Upper lobe of right lung (tissue), 1 donor: ENCODE results near the gene PDHX. TPM values are rescaled to one million over a fixed set of nuclear protein-coding genes. Genes with fewer than 3 reads are reported as not detected.
"Not testable (repeated sequence)": the region's sequence is repeated elsewhere in the genome, so short reads cannot be mapped to it uniquely, and the experiment has no call there.

ENCODE experiments used
- ATAC-seq: fragments of 200-7000 bp; cut with Tn5 transposase; one replicate; pipeline ENCODE4 v1.9.1; 2020; ENCODE audit warnings: mild to moderate bottlenecking, moderate library complexity
- DNase-seq: peaks from one replicate; pipeline ENCODE4 v3.0.0-alpha.2; 2020
- H3K27ac ChIP-seq: fragments of 200-600 bp; one replicate; pipeline ENCODE4 v1.8.0; 2022
- H3K27me3 ChIP-seq: fragments of 200-600 bp; one replicate; pipeline ENCODE4 v1.8.0; 2022; ENCODE audit warnings: mild to moderate bottlenecking
- H3K36me3 ChIP-seq: fragments of 200-600 bp; one replicate; pipeline ENCODE4 v1.8.0; 2022
- H3K4me1 ChIP-seq: fragments of 200-600 bp; one replicate; pipeline ENCODE4 v1.8.0; 2022
- H3K4me3 ChIP-seq: fragments of 200-600 bp; one replicate; pipeline ENCODE4 v1.8.0; 2022; ENCODE audit warnings: mild to moderate bottlenecking
- H3K9me3 ChIP-seq: fragments of 200-600 bp; one replicate; pipeline ENCODE4 v1.8.0; 2022
- CTCF ChIP-seq: fragments of 200-600 bp; IDR thresholded peaks from one replicate; pipeline ENCODE4 v1.8.0; 2022; ENCODE audit warnings: antibody characterized with exemption
- intact Hi-C: fragments of 100-400 bp; cut with DNase I; formaldehyde crosslinking; loops from one replicate; pipeline ENCODE4 v1.11.0; 2022
- total RNA-seq: library from RNA; stranded (reverse); fragmentation: NEBNext Ultra II Directional; extraction: Animal tissue kit (Norgen Biotek cat#: 25700); gene quantifications from one replicate; pipeline ENCODE4 v1.2.1, GENCODE V29; 2021
- donor health status: DM: no; HTN: yes; CAD: no; lungs with severe emphysema.

The PDHX gene
- total RNA-seq, 1 donor from 2014 or later = 40.8 TPM

DNA sequence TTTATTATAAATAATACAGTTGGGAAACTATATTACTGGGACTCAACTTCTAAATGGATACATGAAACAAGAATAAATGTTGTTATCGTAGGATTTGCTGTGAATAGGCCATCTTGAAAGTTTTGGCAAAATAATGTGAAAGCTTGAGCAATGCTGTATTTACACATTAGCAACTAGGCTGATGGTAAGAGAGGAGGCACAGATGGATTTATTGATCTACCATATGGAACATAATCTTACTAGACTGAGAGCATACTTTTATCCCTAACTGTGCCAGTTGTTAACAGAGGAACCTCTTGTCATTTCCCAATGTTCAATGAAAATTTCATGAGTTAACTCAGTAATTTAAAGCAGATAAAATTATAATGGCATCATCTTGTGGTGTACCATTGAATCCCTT, 23.0 kb upstream of the PDHX start:
- Histone ChIP-seq H3K4me3 (no peak overlapping the region), H3K27ac (no peak overlapping the region), H3K9me3 (no peaks in the 10 kb centered on the region), H3K27me3 (no peaks in the 10 kb centered on the region), H3K36me3 (no peaks in the 10 kb centered on the region), H3K4me1 (no peaks in the 10 kb centered on the region)
- DNase-seq (no peak), ATAC-seq (no peak)
- intact Hi-C loops = loop anchor here (10.0 kb wide), 1 partner anchor 309 kb away; no protein-coding TSS in a partner anchor
- TF ChIP-seq CTCF = no peak

DNA sequence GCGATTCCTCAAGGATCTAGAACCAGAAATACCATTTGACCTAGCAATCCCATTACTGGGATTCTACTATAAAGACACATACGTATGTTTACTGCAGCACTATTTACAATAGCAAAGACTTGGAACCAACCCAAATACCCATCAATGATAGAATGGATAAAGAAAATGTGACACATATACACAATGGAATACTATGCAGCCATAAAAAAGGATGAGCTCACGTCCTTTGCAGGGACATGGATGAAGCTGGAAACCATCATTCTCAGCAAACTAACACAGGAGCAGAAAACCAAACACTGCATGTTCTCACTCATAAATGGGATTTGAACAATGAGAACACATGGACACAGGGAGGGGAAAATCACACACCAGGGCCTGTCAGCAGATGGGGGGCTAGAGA, 20.2 kb upstream of the PDHX start:
- intact Hi-C loops = loop anchor here (10.0 kb wide), 1 partner anchor 311 kb away; no protein-coding TSS in a partner anchor
- H3K9me3 ChIP-seq = peaks cover 18% of the 10 kb centered on the region
- not testable (repeated sequence) for H3K27me3 ChIP-seq, ATAC-seq, H3K4me3 ChIP-seq, H3K36me3 ChIP-seq, H3K27ac ChIP-seq, DNase-seq, H3K4me1 ChIP-seq

DNA sequence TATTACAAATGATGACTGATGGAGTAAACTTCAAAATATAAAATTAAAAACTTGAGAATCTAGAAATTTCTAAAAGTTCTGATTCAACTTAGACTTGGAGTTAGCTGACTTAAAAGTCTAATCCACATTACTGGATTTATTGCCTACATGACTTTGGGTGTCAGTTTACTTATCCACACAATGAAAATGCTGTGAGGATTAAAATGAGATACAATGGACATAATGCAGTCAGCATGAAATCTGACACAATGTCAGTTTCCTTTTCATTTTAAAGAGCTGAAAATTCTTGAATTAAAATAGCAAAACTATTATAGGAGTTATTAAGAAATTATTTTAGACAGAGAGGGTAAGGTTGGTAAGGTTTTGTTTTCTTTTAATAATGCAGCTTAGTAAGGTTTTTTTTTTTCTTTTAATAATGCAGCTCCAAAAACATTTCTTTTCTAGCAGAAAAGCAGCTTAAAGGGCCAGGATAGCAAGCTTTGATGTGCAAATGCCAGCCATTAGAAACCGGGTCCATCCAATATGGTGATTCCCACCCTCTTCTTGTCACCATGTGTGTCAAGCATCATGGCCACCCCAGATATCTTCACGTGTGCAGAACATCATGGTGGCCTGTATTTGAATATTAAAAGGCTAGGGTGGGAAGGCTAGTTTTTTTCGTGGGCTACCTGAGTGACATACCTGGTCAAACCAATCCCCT, 19.1 kb upstream of the PDHX start:
- H3K4me1 ChIP-seq = no peaks in the 10 kb centered on the region
- ATAC-seq (no peak), DNase-seq (no peak)
- H3K27me3 ChIP-seq = no peaks in the 10 kb centered on the region
- H3K9me3 ChIP-seq = peaks cover 18% of the 10 kb centered on the region
- no peak overlapping the region for H3K27ac ChIP-seq
- no peak overlapping the region for H3K4me3 ChIP-seq
- intact Hi-C loops = loop anchor here (10.0 kb wide), 1 partner anchor 313 kb away; no protein-coding TSS in a partner anchor
- no peak for TF ChIP-seq CTCF
- H3K36me3 ChIP-seq = no peaks in the 10 kb centered on the region

DNA sequence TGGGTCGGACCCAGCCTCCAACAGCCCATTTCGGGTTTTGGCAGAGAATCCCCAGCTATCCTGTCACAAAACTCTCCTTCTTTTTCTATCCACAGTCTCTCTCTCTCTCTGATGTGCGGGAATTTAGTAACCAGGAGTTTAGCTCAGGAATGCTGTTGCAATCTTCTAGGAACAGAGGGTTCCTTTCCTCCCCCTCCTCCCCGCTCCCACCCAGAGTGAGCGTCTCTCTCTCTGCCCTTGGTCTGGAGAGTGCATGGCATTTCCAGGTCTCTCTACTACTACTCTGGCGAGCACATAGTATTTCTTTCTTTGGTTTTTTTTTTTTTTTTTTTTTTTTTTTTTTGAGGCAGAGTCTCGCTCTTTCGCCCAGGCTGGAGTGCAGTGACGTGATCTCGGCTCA, 17.9 kb upstream of the PDHX start:
- intact Hi-C loops = loop anchor here (10.0 kb wide), 1 partner anchor 314 kb away; no protein-coding TSS in a partner anchor
- Histone ChIP-seq H3K27ac (no peak overlapping the region), H3K36me3 (no peaks in the 10 kb centered on the region), H3K9me3 (peaks cover 18% of the 10 kb centered on the region), H3K4me1 (no peaks in the 10 kb centered on the region), H3K27me3 (no peaks in the 10 kb centered on the region), H3K4me3 (no peak overlapping the region)
- no peak for TF ChIP-seq CTCF
- no peak for DNase-seq
- ATAC-seq = no peak

GRCh38 chr11:34899633-34900016, 16.8 kb upstream of the PDHX start:
- Histone ChIP-seq H3K27ac (no peak overlapping the region), H3K27me3 (no peaks in the 10 kb centered on the region), H3K36me3 (no peaks in the 10 kb centered on the region), H3K4me3 (no peak overlapping the region), H3K9me3 (peaks cover 18% of the 10 kb centered on the region), H3K4me1 (no peaks in the 10 kb centered on the region)
- TF ChIP-seq CTCF = no peak
- intact Hi-C loops = loop anchor here (10.0 kb wide), 1 partner anchor 315 kb away; no protein-coding TSS in a partner anchor
- peak; percentile 33 for ATAC-seq
- no peak for DNase-seq

- H3K27ac ChIP-seq = no peak overlapping the region
- TF ChIP-seq CTCF = no peak
- H3K36me3 ChIP-seq = no peaks in the 10 kb centered on the region
- no peak overlapping the region for H3K4me3 ChIP-seq
- DNase-seq (no peak), ATAC-seq (no peak)
- H3K4me1 ChIP-seq = no peaks in the 10 kb centered on the region
- H3K27me3 ChIP-seq = no peaks in the 10 kb centered on the region
- peaks cover 10% of the 10 kb centered on the region for H3K9me3 ChIP-seq
- intact Hi-C loops = no loop called here
Measured at GRCh38 chr11:34904421-34904955, 11.9 kb upstream of the PDHX start.
